Stimulated activated CD8-positive, alpha-beta memory T cell treated with anti-CD3 and anti-CD28 coated beads, Interleukin-4, amount 100 ng/mL, for 24 hours (primary cell): Measurements from ENCODE around the gene PRDM2.
A peak's percentile ranks its signal among the peaks of the same experiment; 100 is the strongest.
"Not testable (repeated sequence)": the region's sequence is repeated elsewhere in the genome, so short reads cannot be mapped to it uniquely, and the experiment has no call there.

ENCODE experiments used
- DNase-seq: peaks from one replicate; pipeline ENCODE4 v3.0.0-alpha.2; 2020; ENCODE audit warnings: low read depth

Gene PRDM2

GRCh38 chr1:13701271-13701640 is 1.3 kb downstream of the PRDM2 start:
- DNase-seq, result no peak

- peak; percentile 21 for DNase-seq
Measured at GRCh38 chr1:13702425-13703127, 2.6 kb downstream of the PRDM2 start.

GRCh38 chr1:13703128-13703513 is 3.1 kb downstream of the PRDM2 start:
- DNase-seq, result no peak

GRCh38 chr1:13703558-13704490 is 3.8 kb downstream of the PRDM2 start:
- no peak for DNase-seq

- no peak for DNase-seq
Measured at GRCh38 chr1:13706046-13706445, 6.1 kb downstream of the PRDM2 start.

GRCh38 chr1:13707164-13707563 is 7.2 kb downstream of the PRDM2 start:
- DNase-seq, result no peak

- no peak for DNase-seq
Measured at GRCh38 chr1:13708380-13708982, 8.5 kb downstream of the PRDM2 start.

GRCh38 chr1:13710086-13710485 is 10.1 kb downstream of the PRDM2 start:
- DNase-seq, result no peak

GRCh38 chr1:13714851-13715250 is 14.9 kb downstream of the PRDM2 start:
- DNase-seq, result no peak

- not testable (repeated sequence) for DNase-seq
Measured at GRCh38 chr1:13715616-13716287, 15.8 kb downstream of the PRDM2 start.

GRCh38 chr1:13722808-13723360 is 22.9 kb downstream of the PRDM2 start:
- DNase-seq, result no peak

- DNase-seq, result no peak
Measured at GRCh38 chr1:13723810-13724209, 23.8 kb downstream of the PRDM2 start.

- peak; percentile 25 for DNase-seq
Measured at GRCh38 chr1:13725714-13726175, 25.8 kb downstream of the PRDM2 start.

- no peak for DNase-seq
Measured at GRCh38 chr1:13728091-13728715, 28.2 kb downstream of the PRDM2 start.

- DNase-seq, result no peak
Measured at GRCh38 chr1:13730291-13730690, 30.3 kb downstream of the PRDM2 start.

GRCh38 chr1:13730751-13731482 is 30.9 kb downstream of the PRDM2 start:
- DNase-seq, result peak; percentile 70

GRCh38 chr1:13731897-13732296 is 31.9 kb downstream of the PRDM2 start:
- DNase-seq, result no peak

- DNase-seq, result no peak
Measured at GRCh38 chr1:13732971-13733667, 33.1 kb downstream of the PRDM2 start.

- DNase-seq, result no peak
Measured at GRCh38 chr1:13733711-13734110, 33.7 kb downstream of the PRDM2 start.
